A549 (cell line): ENCODE measurements around the gene TFE3.

Experiments
- CTCF ChIP-seq: fragments of >200 bp; sonication (Bioruptor Twin); formaldehyde crosslinking; IDR thresholded peaks from 3 replicates; pipeline ENCODE4 v1.5.1; 2016
- MYC ChIP-seq: IDR thresholded peaks from 2 replicates; pipeline ENCODE4 v1.6.1; 2012; ENCODE audit warnings: mild to moderate bottlenecking, inconsistent platforms, low read length, improper control_type of control experiment, borderline replicate concordance
- NFE2L2 ChIP-seq: fragments of 150-350 bp; conservative IDR thresholded peaks from 2 replicates; pipeline ENCODE4 v1.6.1; 2014; ENCODE audit warnings: low read length
- RCOR1 ChIP-seq: fragments of 150-350 bp; IDR thresholded peaks from 2 replicates; pipeline ENCODE4 v1.6.1; 2014; ENCODE audit warnings: antibody characterized with exemption, low read length, low read depth

DNA sequence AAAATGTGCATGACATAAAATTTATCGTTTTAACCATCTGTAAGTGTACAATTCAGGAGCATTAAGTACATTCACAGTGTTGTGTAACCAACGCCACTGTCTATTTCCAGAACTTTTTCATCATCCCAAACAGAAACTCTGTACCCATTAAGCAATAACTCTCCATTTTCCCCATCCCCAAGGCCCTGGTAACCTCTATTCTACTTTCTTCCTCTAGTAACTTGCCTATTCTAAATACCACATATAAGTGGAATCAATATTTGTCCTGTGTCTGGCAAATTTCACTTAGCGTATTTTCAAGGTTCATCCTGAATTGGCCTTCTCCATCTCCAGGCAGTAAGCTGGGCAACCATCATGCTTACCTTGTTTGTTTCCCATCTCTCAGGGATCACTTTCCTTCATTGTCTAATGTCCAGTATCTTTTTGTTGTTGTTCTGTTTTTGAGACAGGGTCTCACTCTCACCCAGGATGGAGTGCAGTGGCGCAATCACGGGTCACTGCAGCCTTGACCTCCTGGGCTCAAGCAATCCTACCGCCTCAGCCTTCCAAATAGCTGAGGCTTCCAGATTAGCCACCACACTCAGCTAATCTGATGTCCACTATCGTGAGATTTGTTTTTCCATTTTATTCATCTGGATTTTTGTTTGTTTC, 23.4 kb downstream of the TFE3 start:
- TF ChIP-seq CTCF = no peak
- no peak for TF ChIP-seq MYC
- TF ChIP-seq NFE2L2 = no peak
- TF ChIP-seq RCOR1 = no peak
